ENCODE results near the gene LYST.
"Not testable (repeated sequence)": the region's sequence is repeated elsewhere in the genome, so short reads cannot be mapped to it uniquely, and the experiment has no call there.

LYST gene

GRCh38 chr1:235628316-235629005 lies 238.2 kb downstream of the LYST start:
- no peak for DNase-seq

DNA sequence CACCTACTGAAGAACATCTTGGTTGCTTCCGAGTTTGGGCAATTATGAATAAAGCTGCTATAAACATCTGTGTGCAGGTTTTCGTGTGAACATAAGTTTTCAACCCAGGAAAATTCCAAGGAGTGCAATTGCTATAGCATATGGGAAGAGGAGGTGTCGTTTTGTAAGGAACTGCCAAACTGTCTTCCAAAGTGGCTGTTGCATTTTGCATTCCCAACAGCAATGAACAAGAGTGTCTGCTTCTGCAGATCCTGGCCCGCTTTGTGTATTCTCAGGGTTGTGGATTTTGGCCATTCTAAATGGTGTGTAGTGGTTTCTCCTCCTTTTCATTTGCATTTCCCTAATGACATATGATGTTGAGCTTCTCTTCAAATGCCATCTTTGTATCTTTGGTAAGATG lies 240.9 kb downstream of the LYST start:
- DNase-seq: no peak

- no peak for DNase-seq
Measured at GRCh38 chr1:235625340-235625739, 241.4 kb downstream of the LYST start.

GRCh38 chr1:235624721-235625333 lies 241.9 kb downstream of the LYST start:
- DNase-seq: no peak

DNA sequence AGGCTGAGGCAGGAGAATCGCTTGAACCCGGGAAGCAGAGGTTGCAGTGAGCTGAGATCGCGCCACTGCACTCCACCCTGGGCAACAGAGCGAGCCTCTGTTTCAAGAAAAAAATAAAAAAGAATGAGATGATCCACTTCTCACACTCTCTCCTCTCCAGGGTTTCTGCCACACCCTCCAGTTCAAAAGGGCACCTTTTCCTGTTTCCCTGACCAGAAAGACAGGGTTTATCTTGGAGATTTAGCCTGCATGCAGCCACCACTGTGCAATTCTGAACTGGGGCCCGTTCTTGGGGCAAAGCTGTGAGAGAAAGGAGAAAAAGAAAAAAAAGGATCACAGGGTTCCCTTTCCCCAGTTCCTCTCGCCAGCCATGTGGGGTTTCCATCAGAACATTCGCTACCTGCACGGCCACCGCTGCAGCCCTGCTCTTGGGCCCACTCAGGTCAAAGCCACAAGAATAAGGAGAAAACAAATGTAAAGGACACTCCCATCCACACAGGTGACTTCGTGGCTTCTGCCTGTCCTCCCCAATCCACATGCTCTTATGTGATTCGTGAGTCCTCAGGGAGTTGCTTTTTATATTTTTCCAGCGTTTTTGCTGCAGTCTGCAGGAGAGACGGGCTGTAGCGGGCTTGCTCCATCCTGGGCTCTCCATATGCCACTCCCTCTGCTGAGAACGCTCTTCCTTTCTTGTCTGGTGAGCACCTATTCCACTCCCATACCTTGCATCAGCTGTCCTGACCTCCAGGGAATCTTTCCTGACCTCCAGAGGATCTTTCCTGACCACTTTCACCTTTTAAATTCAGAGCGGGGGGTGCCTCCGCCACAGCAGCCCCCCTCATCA lies 243.5 kb downstream of the LYST start:
- DNase-seq: no peak

- DNase-seq: not testable (repeated sequence)
Measured at GRCh38 chr1:235619149-235619548, 247.6 kb downstream of the LYST start.

GRCh38 chr1:235617808-235618207 lies 248.9 kb downstream of the LYST start:
- DNase-seq: no peak

GRCh38 chr1:235617140-235617539 lies 249.6 kb downstream of the LYST start:
- no peak for DNase-seq

DNA sequence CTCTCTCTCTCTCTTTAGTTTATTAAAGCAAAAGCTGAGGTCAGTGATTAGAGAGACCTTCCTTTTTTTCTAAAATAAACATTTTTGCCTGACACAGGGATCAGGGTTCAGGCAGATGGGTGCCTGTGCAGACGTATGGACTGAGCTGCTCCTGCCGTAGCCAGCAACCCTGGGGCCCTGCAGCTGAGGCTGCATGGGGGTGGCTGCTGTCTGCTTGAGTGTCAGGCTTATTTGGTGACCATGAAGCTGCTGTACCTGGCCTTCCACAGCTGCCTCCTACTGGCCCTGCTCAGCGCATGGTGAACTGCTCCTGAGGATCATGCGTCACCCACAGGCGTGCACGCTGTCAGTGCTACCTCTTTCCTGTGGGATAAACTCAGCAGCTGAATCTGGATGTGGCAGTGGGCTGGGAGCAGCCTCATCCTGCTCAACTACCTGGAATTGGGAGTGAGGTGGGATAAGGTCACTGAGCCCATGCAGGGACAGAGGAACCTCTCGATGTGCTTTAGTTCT lies 252.2 kb downstream of the LYST start:
- no peak for DNase-seq

- no peak for DNase-seq
Measured at GRCh38 chr1:235613602-235614001, 253.1 kb downstream of the LYST start.

DNA sequence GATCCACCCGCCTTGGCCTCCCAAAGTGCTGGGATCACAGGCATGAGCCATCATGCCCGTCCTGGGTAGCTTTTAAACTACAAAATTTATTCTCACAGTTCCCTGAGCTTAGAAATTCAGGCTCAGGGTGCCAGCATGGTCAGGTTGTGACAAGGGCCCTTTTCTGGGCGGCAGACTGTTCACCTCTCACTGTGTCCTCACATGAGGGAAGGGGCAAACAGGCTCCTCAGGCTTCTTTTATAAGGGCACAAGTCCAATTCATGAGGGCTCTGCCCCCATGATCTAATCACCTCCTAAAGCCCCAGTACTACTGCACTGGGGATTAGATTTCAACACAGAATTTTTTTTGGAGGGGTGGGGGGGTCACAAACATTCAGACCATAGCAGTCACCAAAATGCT lies 253.9 kb downstream of the LYST start:
- no peak for DNase-seq

All from NCI-H187 (cell line).